ENCODE results near the gene PRDM16.

DNA sequence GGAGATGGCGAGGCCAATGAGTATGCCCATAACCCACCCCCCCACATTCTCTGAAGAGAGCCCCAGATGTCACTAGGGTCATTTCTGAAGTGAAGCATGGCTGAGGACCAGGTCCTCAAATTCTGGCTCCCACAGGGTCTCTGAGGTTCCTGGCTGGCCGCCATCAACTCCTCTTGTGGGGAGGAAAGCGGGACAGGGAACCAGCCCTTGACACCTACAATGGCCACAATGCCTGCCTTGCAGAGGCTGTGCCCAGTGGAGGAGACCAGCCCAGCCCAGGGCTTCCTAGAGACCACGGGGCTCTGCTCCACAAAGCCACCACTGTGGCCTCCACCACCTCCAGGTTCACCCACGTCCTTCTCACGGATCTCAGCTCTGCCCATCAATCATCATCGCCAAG is 265.4 kb downstream of the PRDM16 start:
- TF ChIP-seq, protein P1, sequence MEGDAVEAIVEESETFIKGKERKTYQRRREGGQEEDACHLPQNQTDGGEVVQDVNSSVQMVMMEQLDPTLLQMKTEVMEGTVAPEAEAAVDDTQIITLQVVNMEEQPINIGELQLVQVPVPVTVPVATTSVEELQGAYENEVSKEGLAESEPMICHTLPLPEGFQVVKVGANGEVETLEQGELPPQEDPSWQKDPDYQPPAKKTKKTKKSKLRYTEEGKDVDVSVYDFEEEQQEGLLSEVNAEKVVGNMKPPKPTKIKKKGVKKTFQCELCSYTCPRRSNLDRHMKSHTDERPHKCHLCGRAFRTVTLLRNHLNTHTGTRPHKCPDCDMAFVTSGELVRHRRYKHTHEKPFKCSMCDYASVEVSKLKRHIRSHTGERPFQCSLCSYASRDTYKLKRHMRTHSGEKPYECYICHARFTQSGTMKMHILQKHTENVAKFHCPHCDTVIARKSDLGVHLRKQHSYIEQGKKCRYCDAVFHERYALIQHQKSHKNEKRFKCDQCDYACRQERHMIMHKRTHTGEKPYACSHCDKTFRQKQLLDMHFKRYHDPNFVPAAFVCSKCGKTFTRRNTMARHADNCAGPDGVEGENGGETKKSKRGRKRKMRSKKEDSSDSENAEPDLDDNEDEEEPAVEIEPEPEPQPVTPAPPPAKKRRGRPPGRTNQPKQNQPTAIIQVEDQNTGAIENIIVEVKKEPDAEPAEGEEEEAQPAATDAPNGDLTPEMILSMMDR (IDR thresholded peaks at IDR 0.05), result no peak
- no peak for TF ChIP-seq POLR2A (IDR thresholded peaks at IDR 0.05)

Measured in testis (tissue), 2 donors.